CD14-positive monocyte (primary cell): ENCODE measurements around the gene SHISA6. TPM values are rescaled to one million over a fixed set of nuclear protein-coding genes. Genes with fewer than 3 reads are reported as not detected.

Source experiments
- DNase-seq, 3 donors: peaks; one replicate each; pipeline ENCODE4 v3.0.0-alpha.2; 2011 to 2022
- H2AFZ ChIP-seq: 2 replicates; pipeline ENCODE4 v1.6.0; 2012; ENCODE audit warnings: mild to moderate bottlenecking, low read depth, low read length, inconsistent platforms; ENCODE audit not compliant: insufficient read depth, poor library complexity, severe bottlenecking
- H3K27ac ChIP-seq, 2 donors: 1 replicate in 1 of 2; 2 replicates in 1 of 2; pipeline ENCODE4 v1.5.1; 2012 to 2013; ENCODE audit warnings: low read length in 2 of 2, control low read depth in 1 of 2, inconsistent platforms in 1 of 2, low read depth in 1 of 2, mild to moderate bottlenecking in 1 of 2
- H3K27me3 ChIP-seq, 2 donors: one replicate each; pipeline versions ENCODE4 v1.6.0 to v1.6.1; 2011 to 2013; ENCODE audit warnings: low read length in 2 of 2; ENCODE audit not compliant: control insufficient read depth in 2 of 2, insufficient read depth in 2 of 2
- H3K36me3 ChIP-seq, 2 donors: replicated peaks in 1 of 2; 1 replicate in 1 of 2; 2 replicates in 1 of 2; pipeline versions ENCODE4 v1.5.1 to v1.6.1; 2012 to 2013; ENCODE audit warnings: low read length in 2 of 2, control low read depth in 1 of 2, inconsistent platforms in 1 of 2, mild to moderate bottlenecking in 1 of 2; ENCODE audit not compliant: insufficient read depth in 2 of 2, control insufficient read depth in 1 of 2
- H3K4me1 ChIP-seq, 2 donors: 1 replicate in 1 of 2; 2 replicates in 1 of 2; pipeline versions ENCODE4 v1.5.1 to v1.6.1; 2012 to 2013; ENCODE audit warnings: low read length in 2 of 2, control low read depth in 1 of 2, inconsistent platforms in 1 of 2, mild to moderate bottlenecking in 1 of 2, moderate library complexity in 1 of 2; ENCODE audit not compliant: insufficient read depth in 2 of 2, control insufficient read depth in 1 of 2
- H3K4me2 ChIP-seq: replicated peaks from 2 replicates; pipeline ENCODE3; 2012; ENCODE audit warnings: low read length, moderate library complexity, mild to moderate bottlenecking; ENCODE audit not compliant: poor library complexity, severe bottlenecking; ENCODE audit errors: extremely low read depth
- H3K4me3 ChIP-seq, 3 experiments: fragments of 200-600 bp in 1 of 3; sonication (generic) in 1 of 3; replicated peaks in 1 of 3; 1 replicate in 2 of 3; 2 replicates in 1 of 3; pipeline ENCODE4 v1.5.1; 2011 to 2013; ENCODE audit warnings: low read length in 3 of 3, mild to moderate bottlenecking in 3 of 3, control low read depth in 2 of 3, low read depth in 2 of 3, inconsistent platforms in 1 of 3, moderate library complexity in 1 of 3
- H3K79me2 ChIP-seq: 2 replicates; pipeline ENCODE4 v1.6.0; 2012; ENCODE audit warnings: mild to moderate bottlenecking, control low read depth, inconsistent platforms, low read length, moderate library complexity; ENCODE audit not compliant: insufficient read depth
- H3K9ac ChIP-seq: 2 replicates; pipeline ENCODE4 v1.6.0; 2017; ENCODE audit warnings: low read length, mild to moderate bottlenecking; ENCODE audit not compliant: insufficient read depth, poor library complexity, severe bottlenecking
- H3K9me3 ChIP-seq, 2 donors: replicated peaks in 1 of 2; 1 replicate in 1 of 2; 2 replicates in 1 of 2; pipeline versions ENCODE4 v1.5.1 to v1.6.1; 2012 to 2013; ENCODE audit warnings: low read length in 2 of 2, control low read depth in 1 of 2; ENCODE audit not compliant: control insufficient read depth in 1 of 2, insufficient read depth in 1 of 2
- H4K20me1 ChIP-seq: 2 replicates; pipeline ENCODE4 v1.6.0; 2012; ENCODE audit warnings: mild to moderate bottlenecking, low read length, control low read depth, moderate library complexity; ENCODE audit not compliant: insufficient read depth
- H3K27ac Mint-ChIP-seq, 7 donors: one replicate each; pipeline ENCODE4 v1.8.0; 2020; ENCODE audit warnings: mild to moderate bottlenecking in 7 of 7, mixed read lengths in 7 of 7, moderate library complexity in 6 of 7, inconsistent platforms in 2 of 7
- H3K27me3 Mint-ChIP-seq, 3 donors: one replicate each; pipeline ENCODE4 v1.8.0; 2021 to 2022; ENCODE audit warnings: low read depth in 3 of 3, mild to moderate bottlenecking in 3 of 3, mixed read lengths in 3 of 3, moderate library complexity in 3 of 3, inconsistent platforms in 1 of 3
- H3K36me3 Mint-ChIP-seq, 2 donors: one replicate each; pipeline ENCODE4 v1.8.0; 2020; ENCODE audit warnings: mixed read lengths in 2 of 2, inconsistent platforms in 1 of 2, mild to moderate bottlenecking in 1 of 2
- H3K4me1 Mint-ChIP-seq: one replicate; pipeline ENCODE4 v1.8.0; 2020; ENCODE audit warnings: mild to moderate bottlenecking, mixed read lengths
- H3K4me3 Mint-ChIP-seq, 2 donors: one replicate each; pipeline ENCODE4 v1.8.0; 2020; ENCODE audit warnings: mild to moderate bottlenecking in 2 of 2, mixed read lengths in 2 of 2, moderate library complexity in 1 of 2
- H3K9me3 Mint-ChIP-seq, 7 donors: one replicate each; pipeline ENCODE4 v1.8.0; 2020 to 2022; ENCODE audit warnings: mixed read lengths in 7 of 7, mild to moderate bottlenecking in 6 of 7, moderate library complexity in 6 of 7, inconsistent platforms in 2 of 7
- CTCF ChIP-seq: fragments of 200-600 bp; IDR thresholded peaks from one replicate; pipeline ENCODE4 v1.8.0; 2022; ENCODE audit warnings: antibody characterized with exemption, mild to moderate bottlenecking
- WGBS: methylation state at CpG from one replicate; pipeline ENCODE4 v1.1.5; 2013; ENCODE audit warnings: missing lambda C conversion rate; ENCODE audit not compliant: insufficient coverage; 5-methylcytosine and 5-hydroxymethylcytosine counted together
- intact Hi-C, 2 donors: fragments of 100-400 bp; cut with micrococcal nuclease; formaldehyde crosslinking; loops; one replicate each; pipeline versions ENCODE4 v1.15.0 to v1.15.1; 2023
- polyA plus RNA-seq, 3 donors: library from polyadenylated mRNA; depleted of rRNA in 1 of 3; unstranded in 2 of 3; stranded (reverse) in 1 of 3; fragments of 300-500 nt in 2 of 3; fragments of >200 nt in 1 of 3; fragmentation: Illumina TruSeq in 2 of 3; gene quantifications; 1 replicate in 2 of 3; 2 replicates in 1 of 3; pipeline ENCODE4 v1.2.3, GENCODE V29; 2012 to 2021

The SHISA6 gene
- polyA plus RNA-seq, 3 donors = not detected

- Histone ChIP-seq H4K20me1 (no peaks in the 10 kb centered on the region), H2AFZ (no peak overlapping the region), H3K4me2 (no peak overlapping the region), H3K9ac (no peak overlapping the region), H3K27ac (no peak overlapping the region), H3K9me3 (peaks cover 19 to 28% of the 10 kb centered on the region in 2 donors), H3K4me3 (no peak overlapping the region), H3K4me1 (no peaks in the 10 kb centered on the region), H3K79me2 (no peaks in the 10 kb centered on the region), H3K36me3 (no peaks in the 10 kb centered on the region), H3K27me3 (no peaks in the 10 kb centered on the region)
- no peak overlapping the region for H3K4me3 Mint-ChIP-seq
- WGBS = 87% methylated on average over 2 of the region's 3 CpGs
- no peak overlapping the region for H3K27ac Mint-ChIP-seq
- no peaks in the 10 kb centered on the region for H3K4me1 Mint-ChIP-seq
- TF ChIP-seq CTCF = no peak
- H3K9me3 Mint-ChIP-seq = peaks cover 7 to 30% (median 15%) of the 10 kb centered on the region in 7 donors
- no peaks in the 10 kb centered on the region for H3K36me3 Mint-ChIP-seq
- H3K27me3 Mint-ChIP-seq = peaks cover 0 to 2% (median 0%) of the 10 kb centered on the region in 3 donors
- intact Hi-C loops = no loop called here
- DNase-seq = no peak
These were observed 36.0 kb upstream of the SHISA6 start for GRCh38 chr17:11204991-11205390.

- H3K27me3 Mint-ChIP-seq = peaks cover 0 to 2% (median 0%) of the 10 kb centered on the region in 3 donors
- Histone ChIP-seq H2AFZ (no peak overlapping the region), H3K9me3 (peaks cover 19 to 27% of the 10 kb centered on the region in 2 donors), H3K4me1 (no peaks in the 10 kb centered on the region), H3K4me2 (no peak overlapping the region), H3K36me3 (no peaks in the 10 kb centered on the region), H3K79me2 (no peaks in the 10 kb centered on the region), H3K9ac (no peak overlapping the region), H4K20me1 (no peaks in the 10 kb centered on the region), H3K27ac (no peak overlapping the region), H3K27me3 (no peaks in the 10 kb centered on the region), H3K4me3 (no peak overlapping the region)
- WGBS = 40% methylated on average over 3 of the region's 6 CpGs
- H3K4me3 Mint-ChIP-seq = no peak overlapping the region
- no peak for TF ChIP-seq CTCF
- no peak for DNase-seq
- H3K27ac Mint-ChIP-seq = no peak overlapping the region
- intact Hi-C loops = no loop called here
- H3K9me3 Mint-ChIP-seq = peaks cover 9 to 35% (median 15%) of the 10 kb centered on the region in 7 donors
- no peaks in the 10 kb centered on the region for H3K36me3 Mint-ChIP-seq
- no peaks in the 10 kb centered on the region for H3K4me1 Mint-ChIP-seq
These were observed 35.4 kb upstream of the SHISA6 start for GRCh38 chr17:11205659-11206058.
